GM21529 (cell line): Measurements from ENCODE around the gene FNDC3A.
"Not testable (repeated sequence)": the region's sequence is repeated elsewhere in the genome, so short reads cannot be mapped to it uniquely, and the experiment has no call there.

Experiments used
- ATAC-seq: cut with Tn5 transposase; IDR thresholded peaks from one replicate; pipeline ENCODE4 v1.9.1; 2021; ENCODE audit not compliant: unreplicated experiment

FNDC3A gene

DNA sequence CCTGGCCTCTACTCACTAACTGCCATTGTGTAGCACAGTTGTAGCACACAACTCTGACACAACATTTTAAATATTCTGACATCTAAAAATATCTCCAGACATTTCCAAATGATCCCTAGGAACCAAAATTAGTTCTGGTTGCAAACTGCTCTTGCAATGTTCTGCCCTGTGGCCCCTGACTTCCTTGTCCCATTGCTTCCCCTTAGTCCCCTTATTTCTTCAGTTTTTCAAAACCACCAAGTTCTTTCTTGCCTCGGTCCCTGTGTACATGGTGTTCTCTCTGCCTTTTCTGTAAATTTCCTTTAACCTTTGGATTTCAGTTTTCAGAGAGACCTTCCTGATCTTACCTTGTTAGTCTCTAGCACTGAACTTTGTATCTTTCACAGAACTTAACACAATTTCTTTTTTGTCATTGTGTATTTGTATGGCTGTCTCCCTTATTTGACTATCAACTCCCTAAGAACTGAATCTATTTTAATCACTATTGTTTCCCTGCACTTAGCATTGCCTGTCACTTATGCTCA, 156.8 kb downstream of the FNDC3A start:
- no peak for ATAC-seq

DNA sequence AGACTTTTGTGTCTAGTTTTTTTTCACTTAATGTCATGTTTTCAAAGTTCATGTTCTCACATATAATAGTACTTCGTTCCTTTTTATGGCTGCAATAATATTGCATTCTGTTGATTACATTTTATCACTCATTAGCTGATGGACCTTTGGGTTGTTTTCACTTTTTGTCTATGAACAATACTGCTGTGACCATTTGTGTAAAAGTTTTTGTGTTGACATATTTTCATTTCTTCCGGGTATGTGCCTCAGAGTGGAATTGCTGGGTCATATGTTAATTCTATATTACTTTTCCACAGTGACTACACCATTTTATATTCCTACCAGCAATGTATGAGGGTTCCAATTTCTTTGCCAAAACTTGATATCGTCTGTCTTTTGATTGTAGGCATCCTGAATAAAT, 158.6 kb downstream of the FNDC3A start:
- ATAC-seq = no peak

DNA sequence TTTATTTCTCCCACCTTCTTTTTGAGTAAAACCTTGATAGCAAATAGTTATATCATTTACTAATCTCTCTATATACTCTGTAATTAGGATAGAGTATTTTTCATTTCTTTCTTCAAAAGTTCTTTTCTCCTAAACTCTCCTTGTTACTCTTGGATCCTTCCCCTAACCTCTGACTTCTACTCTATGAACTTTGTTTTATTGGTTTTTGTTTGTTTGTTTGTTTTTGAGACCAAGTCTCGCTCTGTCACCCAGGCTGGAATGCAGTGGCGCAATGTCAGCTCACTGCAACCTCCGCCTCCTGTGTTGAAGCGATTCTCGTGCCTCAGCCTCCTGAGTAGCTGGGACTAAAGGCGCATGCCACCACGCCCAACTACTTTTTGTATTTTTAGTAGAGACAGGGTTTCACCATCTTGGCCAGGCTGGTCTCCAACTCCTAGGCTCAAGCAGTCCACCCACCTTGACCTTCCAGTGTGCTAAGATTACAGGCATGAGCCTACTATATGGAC, 161.5 kb downstream of the FNDC3A start:
- not testable (repeated sequence) for ATAC-seq

DNA sequence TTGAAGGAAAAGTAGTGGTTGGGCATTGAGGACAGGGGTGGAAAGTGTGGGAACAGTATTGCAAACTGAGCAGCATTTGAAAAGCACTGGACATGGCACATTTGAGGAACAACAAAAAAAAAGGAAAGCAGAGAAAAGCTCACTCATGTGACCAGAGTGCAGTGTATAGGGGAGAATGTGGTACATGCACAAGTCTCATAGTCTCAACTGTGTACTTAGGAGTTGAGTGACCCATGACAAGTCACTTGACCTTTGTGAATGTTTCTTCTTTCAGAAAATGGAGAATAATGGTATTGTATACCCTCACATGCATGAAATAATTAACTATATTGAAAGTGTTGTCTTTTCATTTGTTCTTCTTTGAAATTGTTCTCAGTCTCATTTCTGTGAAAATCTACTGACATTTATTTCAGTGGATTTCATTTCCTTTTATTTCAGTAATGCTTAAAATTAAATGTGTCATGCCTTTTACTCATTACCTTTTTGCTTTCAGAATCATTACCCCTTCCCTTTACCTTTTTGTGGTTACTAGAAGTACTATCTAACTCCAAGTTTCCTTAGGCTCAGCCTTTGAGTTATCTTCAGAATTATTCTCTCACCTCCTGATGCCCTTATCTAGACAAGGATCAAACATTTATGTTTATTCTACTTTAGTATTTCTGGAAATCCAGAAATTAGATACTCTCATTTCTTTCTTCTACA, 165.3 kb downstream of the FNDC3A start:
- ATAC-seq = no peak

DNA sequence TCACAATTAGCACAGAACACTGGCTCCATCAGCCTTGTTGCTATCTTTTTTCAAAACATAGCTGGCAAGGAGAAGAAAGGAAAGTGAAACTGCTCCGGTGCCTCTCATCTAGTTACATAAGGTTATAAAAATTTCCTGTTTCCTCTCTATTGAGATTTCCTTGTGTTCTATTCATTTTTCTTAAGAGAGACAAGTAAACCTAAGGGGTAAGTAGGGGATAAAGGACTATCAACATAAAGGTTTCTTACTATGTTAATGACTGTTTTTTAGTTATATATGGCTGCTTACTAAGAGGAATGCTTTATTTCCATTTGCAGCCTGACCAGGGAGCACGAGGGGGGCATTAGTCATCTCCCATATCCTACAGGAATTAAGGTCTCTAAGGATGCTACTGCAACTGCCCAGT, 171.2 kb downstream of the FNDC3A start:
- ATAC-seq = no peak

DNA sequence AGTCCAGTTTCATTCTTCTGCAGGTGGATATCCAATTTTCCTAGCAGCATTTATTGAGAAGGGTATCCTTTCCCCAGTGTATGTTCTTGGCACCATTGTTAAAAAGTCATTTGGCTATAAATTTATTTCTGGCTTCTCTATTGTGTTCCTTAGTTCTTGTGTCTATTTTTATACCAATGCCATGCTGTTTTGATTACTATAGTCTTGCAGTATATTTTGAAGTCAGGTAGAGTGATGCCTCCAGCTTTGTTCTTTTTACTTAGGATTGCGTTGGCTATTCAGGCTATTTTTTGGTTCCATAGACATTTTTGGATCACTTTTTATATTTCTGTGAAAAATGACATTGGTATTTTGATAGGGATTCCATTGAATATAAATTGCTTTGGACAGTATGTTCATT, 172.7 kb downstream of the FNDC3A start:
- ATAC-seq = no peak

DNA sequence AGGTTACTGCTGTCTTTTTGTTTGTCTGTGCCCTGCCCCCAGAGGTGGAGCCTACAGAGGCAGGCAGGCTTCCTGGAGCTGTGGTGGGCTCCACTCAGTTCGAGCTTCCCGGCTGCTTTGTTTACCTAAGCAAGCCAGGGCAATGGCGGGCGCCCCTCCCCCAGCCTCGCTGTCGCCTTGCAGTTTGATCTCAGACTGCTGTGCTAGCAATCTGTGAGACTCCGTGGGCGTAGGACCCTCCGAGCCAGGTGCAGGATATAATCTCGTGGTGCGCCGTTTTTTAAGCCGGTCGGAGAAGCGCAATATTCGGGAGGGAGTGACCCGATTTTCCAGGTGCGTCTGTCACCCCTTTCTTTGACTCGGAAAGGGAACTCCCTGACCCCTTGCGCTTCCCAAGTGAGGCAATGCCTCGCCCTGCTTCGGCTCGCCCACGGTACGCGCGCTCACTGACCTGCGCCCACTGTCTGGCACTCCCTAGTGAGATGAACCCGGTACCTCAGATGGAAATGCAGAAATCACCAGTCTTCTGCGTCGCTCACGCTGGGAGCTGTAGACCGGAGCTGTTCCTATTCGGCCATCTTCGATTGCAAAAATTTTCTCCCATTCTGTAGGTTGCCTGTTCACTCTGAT, 182.4 kb downstream of the FNDC3A start:
- not testable (repeated sequence) for ATAC-seq

DNA sequence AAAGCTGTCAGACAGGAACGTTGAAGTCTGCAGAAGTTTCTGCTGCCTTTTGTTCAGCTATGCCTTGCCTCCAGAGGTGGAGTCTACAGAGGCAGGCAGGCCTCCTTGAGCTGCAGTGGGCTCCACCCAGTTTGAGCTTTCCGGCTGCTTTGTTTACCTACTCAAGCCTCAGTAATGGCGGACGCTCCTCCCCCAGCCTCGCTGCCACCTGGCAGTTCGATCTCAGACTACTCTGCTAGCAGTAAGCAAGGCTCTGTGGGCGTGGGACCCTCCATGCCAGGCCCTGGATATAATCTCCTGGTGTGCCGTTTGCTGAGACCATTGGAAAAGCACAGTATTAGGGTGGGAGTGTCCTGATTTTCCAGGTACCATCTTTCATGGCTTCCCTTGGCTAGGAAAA, 187.4 kb downstream of the FNDC3A start:
- ATAC-seq = not testable (repeated sequence)

DNA sequence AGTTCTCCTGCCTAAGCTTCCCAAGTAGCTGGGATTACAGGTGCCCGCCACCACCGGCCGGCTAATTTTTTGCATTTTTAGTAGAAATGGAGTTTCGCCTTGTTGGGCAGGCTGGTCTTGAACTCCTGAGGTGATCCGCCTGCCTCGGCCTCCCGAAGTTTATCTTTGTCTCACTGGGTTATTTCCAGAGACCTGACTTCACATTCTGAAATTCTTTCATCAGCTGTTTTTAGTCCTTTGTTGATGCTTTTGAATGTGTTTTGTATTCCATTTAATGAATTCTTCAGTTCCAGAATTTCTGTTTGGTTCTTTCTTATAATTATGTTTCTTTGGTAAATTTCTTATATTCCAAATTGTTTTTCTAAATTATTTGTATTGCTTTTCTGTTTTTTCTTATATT, 189.0 kb downstream of the FNDC3A start:
- ATAC-seq = no peak

DNA sequence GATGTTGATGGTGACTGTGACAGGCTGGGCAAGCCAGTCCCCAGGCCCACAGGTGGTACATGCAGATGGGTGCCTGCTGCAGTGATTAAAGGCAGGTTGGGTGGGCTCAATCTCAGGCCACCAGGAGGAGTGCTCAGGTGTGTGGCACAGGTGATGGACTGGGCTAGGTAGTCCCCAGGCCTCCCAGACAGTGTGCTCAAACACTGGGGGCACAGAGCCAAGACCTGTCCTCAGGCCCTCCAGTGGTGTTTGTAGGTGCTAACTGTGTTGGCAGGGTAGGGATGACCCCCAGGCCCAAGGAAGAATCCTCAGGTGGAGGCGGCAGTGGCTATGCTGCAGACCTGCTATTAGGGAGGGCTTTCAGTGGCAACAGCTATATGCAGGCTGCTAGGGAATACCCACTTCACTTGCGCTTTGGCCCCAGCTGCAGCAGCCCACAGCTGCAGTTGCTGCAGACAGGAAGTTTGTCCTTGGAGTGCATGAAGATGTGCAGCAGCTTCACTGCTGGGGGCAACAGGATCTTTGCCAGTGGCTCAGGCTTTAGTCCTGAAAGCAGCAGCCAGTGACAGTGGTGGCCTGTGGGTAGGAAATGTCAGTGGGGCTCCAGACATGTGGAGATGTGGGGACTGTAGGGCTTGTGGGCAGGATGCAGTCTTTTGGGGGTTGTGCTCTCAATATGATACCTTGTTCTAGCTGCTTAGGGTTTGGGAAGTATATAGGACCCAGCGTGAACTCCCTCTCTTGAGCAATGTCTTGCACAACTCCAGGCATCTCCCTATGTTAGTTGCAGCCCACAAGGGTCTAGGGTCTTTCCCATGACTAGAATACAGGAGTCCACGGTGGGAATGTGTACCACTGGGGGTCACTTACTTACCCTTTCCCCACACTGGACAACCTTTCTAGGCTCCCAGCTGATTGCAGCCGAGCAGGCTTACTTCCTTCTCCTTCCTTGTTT, 190.4 kb downstream of the FNDC3A start:
- no peak for ATAC-seq

DNA sequence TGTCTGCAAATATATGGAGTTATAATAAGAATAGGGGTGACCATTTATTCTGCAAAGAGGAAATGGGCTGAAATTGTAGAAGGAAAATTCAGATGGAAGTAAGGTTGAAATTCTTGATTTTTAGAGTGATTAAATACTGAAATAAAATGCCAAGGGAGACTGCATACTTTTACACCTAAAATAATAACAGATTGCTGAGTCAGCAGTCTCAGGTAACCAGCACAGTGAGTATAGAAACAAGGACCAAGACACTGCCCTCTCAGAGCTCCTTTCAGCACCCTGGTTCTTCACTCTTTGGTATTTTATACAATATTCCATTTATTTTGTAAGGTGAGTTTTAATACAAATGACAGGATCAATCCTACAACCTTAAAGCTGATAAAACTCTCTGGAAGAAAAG, 195.6 kb downstream of the FNDC3A start:
- ATAC-seq = no peak

DNA sequence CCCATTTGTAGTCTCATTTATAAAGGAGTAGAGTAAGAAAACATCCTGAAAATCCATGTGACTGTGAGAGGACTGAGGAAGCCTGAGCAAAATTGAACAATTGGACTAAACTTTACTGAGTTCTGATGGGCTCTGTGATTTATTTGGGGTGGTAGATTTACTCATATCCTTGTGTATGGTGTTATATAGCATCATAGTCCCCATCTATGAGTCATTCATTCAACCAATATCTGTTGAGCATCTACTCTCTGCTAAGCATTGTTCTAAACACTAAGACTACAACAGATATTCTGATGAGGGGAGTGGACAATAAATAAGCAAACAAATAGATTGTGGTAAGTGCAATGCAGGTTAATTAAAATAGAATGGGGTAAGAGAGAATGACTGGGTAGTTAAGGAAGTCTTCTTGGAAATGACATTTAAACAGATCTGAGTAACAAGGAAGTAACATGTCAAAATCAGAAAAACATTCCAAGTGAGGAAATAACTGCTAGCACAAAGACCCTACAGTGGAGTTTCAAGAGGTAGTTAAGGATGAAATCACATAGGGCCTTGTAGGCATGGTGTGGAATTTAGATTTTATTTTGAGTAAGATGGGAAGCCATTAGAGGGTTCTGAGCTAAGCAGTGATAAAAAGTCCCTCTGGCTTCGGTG, 208.1 kb downstream of the FNDC3A start:
- ATAC-seq = no peak

DNA sequence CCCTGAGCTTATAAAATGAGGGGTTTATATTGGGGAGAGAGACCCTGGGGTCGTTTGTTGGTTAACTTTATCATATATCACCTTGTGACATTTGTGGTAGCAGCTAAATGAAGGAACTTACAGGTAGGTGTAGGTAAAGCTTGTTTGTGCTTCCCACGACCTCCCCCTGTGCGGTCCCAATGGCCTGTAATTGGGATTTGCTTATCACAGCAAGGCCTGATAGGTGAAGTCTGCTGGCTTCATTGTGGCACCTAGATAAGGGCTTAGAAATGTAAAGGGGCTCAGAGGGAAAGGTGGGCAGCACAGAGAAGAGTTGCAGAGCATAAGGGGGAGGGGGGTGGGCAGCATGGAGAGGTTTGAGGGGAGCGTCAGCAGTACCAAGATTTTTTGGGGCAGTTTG, 208.9 kb downstream of the FNDC3A start:
- no peak for ATAC-seq

DNA sequence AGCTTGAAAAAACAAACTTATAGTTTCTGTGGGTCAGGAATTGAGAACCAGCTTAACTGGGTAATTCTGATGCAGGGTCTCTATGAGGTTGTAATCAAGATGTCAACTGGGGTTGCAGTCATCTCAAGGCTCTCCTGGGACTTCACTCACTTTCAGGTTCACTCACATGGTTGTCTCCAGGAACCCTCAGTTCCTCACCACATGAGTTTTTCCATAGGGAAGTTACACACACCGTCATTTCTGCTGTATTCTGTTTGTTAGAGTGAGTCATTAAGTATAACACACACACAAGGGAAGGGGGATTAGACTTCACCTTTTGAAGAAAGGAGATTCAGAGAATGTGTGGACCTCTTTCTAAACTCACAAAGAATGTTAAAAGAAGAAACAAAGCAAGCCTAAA, 209.6 kb downstream of the FNDC3A start:
- no peak for ATAC-seq

DNA sequence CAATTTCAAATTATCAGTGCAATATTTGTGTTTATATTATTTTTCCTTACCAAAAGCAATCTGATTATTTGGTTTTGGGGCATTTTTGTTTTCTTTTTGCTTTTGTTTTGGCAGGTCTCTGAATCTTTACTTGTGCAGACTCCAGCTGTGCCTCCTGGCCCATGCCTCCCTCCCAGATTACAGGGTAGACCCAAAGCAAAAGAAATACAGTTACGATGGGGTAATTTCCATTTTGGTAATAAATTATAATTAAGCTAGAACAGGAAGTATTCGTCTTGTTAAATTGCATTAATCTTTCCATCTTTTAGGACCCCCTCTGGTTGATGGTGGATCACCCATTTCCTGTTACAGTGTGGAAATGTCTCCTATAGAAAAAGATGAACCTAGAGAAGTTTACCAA, 215.2 kb downstream of the FNDC3A start:
- ATAC-seq = no peak

DNA sequence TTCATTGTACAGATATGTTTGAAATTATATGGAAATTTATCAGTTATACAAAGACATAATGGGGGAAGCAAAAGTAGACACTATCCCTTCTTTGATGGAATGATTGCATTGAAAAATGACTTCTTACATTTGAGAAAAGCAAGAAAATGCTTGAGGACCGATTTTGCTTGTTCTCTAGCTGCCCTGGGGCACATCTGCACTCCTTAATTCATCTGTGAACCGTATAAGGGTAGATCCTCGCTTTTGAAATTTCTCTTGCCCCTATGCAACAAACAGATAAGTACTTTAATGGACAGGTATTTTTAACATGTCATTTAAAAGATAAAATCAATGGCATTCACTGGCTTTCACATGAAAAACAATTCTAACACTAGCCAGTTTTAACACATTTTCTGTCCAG, 230.9 kb downstream of the FNDC3A start:
- ATAC-seq = no peak

DNA sequence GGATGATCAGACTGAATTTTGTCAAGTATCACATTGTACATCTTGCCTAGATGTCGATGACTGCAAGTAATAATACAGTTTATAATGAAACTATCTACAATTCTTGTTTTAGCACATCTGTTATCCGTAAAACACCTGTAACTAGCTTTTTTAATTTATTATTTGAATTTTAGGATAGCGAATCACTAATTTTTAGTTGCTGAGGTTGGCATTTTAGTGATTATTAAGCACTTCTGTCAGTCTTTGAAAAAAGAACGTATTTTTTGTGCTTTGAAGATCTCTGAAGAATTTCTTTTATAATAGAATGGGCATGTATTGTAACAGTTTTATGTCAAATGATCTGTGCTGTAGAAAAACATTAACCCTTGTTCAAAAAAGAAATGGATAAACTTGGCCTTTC, 232.9 kb downstream of the FNDC3A start:
- ATAC-seq = no peak

DNA sequence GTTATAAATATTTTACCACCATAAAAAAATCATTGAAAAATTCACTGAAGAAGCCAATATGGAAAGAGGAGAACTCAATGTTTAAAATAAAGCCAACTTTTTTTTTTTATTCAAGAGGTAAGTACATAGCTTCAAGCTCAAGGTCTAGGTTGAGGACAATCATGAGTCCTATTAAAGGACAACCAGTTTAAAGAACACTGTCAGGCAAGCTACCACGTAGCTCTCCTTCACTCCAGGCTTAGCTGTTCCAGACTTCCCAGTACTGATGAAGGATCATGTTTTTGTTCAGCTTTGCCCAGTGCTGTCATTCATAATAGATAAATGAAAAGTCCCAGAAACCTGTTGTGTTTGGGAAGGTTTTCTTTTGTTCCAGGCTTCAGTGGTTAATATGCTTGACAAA, 234.4 kb downstream of the FNDC3A start:
- no peak for ATAC-seq

DNA sequence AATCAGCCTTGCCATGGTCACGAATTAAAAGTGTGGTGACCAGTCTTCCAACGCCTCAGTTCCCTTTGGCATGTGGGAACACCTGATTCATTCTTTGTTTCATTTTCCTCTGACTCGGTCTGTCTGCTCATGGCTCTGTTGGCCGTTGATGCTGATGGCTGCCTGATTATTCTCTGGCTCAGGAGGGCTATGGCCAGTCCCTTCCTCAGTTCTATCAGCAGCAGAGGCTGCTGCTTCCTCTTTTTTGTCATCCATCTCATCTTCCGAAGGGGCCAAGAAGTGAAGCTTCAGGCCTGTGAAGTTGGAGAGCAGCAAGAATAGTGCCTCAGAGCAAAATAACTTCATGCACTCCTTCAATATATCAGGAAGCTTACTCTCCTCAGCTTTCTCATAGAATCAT, 235.0 kb downstream of the FNDC3A start:
- ATAC-seq = no peak

DNA sequence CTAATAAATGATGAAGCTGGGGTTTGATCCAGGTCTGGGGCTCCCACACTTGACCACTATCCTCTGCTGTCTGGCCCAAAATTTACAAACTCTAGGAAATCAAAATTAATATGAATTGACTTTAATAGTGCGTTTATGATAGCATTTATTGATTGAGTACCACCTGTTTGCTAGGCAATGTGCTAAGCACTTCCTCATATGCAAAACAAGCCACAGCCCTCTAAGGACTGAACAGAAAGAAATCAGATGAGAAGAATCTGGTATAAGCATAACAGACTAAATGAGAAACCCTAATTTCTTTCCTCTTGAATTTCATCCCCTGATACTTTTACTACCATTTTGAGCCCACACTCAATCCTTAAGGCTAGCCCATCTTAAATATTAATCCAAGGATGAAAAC, 237.8 kb downstream of the FNDC3A start:
- no peak for ATAC-seq
